NCI-H345 treated with DMSO at 0.1 percent for 48 hours (cell line): Measurements from ENCODE around the gene HPN.

Experiments used
- DNase-seq: peaks from one replicate; lab custom pipeline; 2025; ENCODE audit not compliant: unreplicated experiment; lab: John Stamatoyannopoulos, UW

Gene HPN

DNA sequence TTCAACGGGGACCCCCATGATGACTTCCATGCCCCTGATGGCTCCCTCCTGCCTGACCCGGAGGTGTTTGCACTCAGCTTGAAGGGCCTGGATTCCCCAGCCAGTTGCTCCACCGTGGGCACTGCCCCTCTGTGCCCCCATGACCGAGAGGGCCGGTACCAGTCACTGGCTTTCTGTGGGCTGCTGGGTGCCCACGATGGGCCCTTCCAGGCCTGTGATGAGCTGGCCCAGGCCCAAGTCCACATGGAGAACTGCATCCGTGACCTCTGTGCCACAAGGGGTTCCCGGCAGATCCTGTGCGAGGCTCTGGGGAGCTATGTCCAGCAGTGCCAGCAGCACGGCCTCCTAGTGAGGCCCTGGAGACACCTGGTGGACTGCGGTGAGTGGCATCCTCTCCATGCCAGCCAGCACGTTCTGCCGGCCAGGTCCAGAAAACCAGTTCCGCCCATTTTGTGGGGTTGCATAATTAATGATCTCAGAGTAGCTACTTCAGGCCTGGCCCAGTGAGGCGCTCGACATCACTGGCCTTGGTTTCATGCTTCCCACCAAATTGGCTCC, 39.2 kb downstream of the HPN start:
- DNase-seq = no peak

DNA sequence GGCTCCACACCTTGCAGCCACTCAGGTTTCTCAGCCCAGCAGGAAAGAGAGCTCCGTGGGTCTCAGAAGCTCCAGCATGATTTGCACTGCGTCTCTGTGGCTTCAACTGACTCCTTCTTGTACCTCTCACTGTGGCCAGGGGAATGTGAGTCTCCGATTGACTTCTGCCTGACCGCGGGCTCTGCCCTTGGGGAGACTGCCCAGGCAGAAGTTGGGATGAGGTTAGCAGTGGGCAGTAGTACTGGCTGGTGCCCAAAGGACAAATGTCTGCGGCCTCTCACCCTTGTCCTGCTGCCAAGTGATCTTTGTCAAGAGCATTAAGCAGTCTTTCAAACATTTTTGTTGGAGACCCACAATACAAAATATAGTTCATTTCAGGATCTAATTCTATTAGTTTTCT, 39.7 kb downstream of the HPN start:
- no peak for DNase-seq

DNA sequence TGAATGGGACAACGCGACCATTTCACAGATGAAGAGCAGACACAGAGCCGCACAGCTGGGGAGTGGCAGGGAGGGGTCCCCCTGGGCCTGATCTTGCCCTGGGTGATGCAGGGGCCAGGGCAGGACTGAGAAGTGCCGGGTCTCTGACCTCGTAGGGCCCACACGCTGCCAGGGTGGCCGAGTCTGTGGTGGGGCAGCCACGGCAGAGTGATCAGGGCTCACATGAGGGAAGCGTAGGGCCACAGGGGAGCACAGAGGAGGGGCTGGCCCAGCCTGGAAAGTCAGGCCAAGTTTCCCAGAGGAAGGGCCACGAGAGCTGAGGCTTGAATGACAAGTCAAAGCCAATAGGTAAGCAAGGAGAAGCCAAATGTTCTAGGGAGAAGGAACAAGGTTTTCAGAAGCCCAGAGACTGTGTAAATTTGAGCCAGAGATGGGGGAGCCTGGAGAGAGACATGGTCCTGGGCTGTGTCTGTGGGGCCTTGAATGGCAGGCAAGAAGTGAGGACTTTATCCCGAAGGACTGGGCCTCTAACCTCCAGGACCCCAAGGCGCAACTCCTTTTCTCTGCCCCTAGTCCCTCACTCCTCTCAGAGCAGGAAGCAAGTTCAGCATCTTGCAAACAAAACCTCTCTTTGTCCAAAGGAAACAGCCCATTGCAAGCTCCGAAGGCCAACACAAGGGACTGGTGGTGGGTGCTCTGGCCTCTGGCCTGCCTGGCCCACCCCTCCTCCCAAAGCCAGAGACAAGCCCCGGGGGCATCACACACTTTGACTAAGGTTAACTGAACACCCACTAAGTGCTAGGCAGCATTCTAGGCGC, 42.4 kb downstream of the HPN start:
- DNase-seq = no peak

DNA sequence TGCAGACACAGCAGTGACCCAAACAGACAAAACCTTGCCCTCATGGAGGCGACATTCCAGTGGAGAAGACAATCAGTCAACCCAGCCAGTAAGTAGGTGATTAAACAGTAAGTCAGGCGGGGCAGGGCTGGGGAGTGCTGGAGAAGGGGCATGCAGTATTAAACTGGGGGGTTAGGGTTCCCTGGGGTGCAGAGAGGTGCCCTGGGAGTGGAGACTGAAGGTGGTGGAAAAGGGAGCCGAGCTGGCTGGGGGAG, 42.9 kb downstream of the HPN start:
- DNase-seq = no peak

DNA sequence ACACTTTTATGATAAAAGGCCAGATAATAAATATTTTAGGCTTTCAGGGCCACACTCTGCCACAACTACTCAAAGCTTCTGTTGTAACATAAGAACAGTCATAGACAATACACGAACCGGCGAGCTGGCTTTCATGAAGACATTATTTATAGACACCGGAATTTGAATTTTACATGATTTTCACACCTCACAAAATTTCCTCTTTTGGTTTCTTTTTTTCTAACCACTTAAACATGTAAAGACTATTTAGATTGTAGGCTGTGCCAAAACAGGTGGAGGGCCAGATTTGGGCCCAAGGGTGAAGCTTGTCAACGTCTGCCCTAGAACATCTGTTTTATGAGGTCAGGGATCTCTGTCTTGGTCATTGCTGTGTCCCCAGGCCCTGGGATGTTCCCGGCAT, 44.4 kb downstream of the HPN start:
- no peak for DNase-seq

DNA sequence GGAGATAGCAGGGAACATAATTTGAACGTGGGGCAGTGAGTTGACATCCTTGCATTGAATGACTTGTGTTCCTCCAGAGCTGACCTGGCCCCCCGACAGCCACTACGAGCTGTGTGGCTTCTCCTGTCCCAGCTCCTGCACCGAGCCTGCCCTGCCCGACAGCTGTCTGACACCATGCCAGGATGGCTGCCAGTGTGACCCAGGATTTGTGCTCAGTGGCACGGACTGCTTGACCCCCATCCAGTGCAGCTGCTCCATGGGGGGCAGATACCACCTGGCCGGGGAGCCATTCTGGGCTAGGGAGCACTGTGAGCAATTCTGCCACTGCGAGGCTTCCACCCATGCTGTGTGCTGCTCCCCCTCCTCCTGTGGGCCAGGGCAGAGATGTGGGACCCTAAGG, 44.9 kb downstream of the HPN start:
- DNase-seq = no peak

DNA sequence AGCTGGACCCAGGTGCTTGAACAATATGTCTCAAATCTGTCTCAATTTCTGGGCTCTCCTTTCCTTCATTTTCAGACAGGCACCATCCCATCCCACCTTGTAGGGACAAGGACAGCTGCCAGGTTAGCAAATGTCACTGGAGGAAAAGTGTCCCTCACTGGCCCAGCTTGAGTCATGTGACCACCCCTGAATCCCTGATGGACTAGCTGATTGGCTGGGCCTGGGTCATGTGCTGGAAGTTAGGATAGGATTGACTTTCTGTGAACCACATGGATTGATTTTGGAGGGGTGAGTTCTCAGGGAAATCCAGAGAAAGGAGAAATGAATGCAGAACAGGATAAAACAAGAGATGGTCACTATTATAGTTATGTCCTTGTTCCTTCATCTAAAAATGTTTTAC, 45.9 kb downstream of the HPN start:
- DNase-seq = no peak

DNA sequence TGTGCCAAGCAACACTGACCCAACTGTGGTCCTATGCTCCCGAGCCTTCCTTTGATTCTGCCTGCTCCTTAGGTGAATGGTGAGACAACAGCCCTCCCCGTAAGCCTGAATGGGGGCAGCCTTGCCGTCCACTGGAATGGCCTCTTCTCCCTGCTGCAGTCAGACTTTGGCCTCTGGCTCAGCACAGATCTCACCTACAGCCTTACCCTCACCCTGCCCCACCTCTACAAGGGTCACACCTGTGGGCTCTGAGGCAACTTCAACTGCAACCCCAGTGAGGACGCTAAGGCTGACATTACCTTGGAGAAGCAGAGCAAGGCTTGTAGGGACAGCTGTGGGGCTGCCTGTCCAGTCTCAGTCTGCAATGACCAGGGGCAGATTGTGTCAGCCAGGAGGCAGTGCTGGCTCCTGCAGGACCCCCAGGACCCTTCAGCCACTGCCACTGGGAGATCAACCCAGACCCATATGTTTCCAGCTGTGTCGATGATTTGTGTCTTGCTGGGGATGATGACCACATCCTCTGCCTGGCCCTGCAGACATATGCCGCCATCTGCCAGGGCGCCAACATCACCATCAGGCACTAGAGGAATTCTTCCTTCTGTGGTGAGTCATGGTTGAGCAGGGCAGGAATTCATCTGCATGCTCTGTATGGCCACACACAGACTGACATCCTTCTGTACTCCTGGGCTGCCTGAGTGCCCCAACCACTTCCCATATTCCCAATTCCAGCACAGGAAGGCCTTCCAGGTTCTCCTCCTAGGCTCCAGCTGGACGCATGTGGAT, 46.8 kb downstream of the HPN start:
- no peak for DNase-seq

DNA sequence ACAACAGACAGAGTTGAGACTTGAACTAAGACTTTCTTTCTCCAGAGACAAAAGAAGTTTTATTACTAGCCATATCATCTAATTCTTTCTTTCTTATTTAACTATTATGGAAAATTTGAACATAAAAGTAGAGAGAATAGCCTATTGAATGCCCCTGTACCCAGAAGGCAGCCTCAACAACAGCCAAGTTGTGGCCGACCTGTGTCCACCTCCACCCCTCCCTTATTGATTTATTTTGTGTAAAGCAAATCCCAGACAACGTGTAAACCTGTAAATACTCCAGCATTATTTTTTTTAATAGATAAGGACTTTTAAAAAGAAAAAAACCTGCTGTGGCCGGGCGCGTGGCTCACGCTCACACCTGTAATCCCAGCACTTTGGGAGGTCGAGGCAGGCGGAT, 48.0 kb downstream of the HPN start:
- DNase-seq = no peak

DNA sequence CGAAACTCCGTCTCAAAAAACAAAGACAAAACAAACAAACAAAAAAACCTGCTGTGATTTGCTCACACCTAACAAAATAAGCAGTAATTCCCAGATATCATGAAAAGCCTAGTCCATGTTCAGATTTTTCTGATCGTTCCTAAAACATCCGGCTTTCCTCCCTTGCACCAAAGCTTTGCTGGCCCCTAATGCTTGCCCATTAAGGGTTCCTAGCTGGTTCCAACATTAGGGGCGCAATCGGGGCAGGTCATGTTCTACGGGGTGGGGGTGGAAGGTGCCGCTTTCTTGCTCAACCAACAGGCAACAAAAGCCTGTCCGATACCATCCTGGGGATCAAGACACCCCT, 48.6 kb downstream of the HPN start:
- DNase-seq = no peak

DNA sequence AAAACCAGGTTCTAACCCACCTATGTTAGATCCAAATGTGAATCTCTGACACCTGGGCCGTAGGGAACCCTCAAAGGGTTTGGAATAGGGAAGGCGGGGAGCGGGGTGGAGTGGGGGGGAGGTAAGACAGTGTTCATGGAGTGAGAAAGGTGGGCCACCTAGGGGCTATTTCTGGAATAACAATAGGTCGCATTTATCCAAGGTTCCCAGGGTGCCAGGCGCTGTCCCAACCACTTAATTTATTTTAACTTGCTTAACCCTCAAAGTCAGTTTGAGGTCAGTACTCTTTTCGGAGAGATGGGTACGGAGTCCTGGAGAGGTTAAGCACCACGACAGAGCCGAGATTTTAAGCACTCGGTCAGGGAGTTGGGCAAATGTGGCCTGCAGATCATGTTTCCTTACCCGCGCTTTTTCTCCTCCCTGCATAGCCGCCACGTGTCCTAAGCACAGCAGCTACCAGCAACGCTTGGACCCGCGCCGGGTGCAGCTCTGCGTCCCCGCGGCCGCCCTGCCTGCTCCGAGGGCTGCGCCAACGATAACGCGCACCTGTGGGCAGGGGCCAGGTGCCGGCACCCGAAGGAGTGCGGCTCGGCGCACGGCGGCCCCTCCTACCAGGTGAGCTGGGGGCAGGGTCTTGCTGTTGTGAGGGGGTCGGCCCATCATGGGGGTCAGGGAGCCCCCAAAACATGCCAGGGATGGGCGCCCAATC, 49.1 kb downstream of the HPN start:
- DNase-seq = peak; percentile 67

DNA sequence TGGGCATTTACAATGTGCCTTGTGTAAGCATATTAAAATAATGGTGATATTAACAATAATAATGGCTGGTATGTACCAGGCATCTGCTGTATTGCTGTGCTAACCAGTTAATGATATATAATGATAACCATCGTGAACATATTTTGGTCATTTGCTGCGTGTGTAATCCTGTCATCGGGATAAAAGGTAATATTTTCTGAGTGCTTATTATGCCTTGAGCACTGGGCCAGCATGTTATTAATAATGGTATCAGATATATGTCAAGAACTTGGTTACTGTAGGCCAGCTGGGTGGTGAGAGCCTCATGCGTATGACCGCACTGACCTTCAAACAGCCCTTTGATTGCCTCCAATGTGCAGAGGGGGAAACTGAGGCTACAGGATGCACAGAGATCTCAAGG, 51.9 kb downstream of the HPN start:
- no peak for DNase-seq

DNA sequence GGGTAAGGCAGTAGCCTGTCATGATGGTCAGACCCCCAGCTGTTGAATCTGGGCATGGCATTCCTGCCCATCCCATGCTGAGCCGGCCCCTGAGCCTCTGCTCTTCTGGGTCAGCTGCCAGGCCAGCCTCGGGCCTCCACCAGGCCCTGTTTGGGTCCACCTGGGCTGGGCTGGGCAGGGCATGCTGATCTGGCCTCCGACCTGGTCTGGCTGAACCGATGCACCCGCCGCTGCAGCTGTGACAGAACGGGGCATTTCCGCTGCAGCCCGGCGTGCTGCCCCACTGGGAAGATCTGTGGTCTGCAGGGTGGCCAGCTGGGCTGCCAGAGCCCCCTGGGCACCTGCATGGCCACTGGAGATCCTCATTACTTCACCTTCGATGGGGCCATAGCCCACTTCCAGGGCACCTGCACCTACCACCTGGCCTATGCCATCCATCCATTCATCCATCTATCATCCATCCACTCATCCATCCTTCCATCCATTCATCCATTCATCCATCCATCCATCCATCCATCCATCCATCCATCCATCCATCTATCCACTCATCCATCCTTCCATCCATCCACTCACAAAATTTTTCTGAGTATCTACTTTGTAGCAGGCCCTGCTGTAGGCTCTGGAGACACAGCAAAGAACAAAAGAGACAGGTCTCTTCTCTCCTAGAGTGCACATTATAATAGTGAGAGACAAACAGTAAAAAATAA, 52.6 kb downstream of the HPN start:
- DNase-seq = no peak

DNA sequence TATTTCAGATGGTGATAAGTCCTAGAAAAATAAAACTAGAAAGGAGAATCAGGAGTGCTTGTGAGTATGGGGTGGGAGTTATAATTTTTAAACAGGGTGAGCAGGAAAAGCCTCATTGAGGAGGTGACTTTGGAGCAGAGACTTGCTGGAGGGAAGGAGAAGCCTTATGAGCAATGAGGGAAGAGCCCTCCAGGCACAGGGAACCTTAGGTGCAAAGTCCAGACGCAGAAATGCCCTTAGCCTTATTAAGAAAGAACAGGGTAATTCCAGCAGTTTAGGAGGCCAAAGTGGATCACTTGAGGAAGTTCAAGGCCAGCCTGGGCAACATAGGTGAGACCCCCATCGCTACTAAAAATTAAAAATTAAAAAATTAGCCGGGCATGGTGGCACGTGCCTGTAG, 53.1 kb downstream of the HPN start:
- DNase-seq = no peak

DNA sequence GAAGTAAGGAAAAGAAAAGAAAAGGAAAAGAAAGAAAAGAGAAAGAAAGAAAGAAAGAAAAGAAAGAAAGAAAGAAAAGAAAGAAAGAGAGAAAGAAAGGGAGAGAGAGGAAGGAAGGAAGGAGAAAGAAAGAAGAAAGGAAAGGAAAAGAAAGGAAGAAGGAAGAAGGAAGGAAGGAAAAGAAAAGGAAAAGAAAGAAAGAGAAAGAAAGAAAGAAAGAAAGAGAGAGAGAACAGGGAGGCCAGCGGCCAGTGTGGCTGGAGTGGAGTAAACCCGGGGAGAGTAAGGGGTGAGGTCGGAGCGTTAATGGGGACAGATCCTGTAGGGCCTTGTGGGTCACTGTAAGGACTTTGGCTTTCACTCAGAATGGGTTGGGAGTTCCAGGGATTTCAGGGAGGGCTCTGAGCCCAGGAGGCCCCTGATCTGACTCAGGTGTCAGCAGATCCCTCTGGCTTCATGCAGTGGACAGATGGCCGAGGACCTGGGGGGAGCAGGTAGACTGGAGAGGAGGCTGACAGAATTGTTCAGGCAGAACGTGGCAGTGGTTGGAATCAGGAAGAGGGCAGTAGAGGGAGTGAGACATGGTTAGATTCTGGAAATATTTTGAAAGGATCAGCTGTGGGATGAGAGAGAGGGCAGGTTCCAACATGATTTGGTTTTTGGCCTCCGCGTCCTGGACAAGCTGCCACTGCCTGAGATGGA, 54.3 kb downstream of the HPN start:
- no peak for DNase-seq

DNA sequence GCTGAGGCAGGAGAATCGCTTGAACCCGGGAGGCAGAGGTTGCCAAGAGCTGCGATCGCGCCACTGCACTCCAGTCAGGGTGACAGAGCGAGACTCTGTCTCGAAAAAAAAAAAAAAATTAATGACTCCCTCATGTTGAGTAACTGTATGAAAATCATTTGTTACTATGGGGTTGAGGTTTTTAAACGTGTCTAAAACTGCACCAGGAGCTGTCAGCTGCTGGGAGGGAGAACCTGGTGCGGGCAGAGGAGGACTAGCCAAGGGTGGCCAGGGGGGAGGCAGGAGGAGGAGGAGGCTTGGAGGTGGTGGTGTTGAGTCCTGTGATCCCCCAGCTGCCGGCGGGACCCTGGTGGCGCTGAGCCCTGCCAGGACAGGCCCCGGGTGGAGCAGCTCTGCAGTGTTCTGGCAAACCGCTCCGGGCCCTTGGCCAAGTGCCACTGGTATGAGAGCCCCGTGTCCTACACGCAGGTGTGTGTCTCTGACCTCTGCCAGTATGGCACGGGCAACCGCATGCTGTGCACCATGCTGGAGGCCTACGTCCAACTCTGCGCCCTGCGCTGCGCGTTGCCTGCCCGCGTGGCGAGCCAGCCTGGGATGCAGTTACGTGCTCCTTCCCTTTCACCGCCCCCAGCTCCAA, 57.0 kb downstream of the HPN start:
- DNase-seq = no peak

DNA sequence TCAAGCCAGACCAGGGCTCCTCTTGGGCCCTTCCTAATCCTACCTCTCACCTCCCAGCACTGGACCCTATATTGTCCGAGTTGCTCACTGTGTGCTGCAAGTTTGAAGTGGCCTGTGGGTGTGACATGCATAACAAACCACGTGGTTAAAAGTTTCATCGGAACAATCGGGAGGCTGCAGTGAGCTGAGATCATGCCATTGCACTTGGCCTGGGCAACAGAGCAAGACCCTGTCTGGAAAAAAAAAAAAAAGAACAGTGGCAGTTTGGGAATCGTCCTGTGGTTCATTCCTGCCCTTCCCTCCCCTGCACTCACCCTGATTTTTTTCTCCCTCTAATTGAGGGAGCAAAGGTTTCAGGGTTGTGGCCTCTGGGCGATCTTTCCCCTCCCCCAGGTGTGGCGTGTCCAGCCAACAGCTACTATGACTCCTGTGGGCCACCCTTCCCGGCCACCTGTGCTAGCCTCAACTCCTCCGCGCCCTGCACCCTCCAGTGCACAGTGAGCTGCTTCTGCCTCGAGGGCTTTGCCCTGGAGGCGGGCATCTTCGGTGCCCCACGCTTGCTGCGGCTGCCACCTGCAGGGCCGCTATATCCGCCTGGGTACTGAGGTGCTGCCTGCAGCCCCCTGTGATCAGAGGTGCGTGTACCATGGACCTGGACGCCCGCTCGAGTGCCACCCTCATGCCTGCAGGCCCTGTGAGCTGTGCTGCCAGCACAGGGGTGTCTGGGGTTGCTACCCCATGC, 57.8 kb downstream of the HPN start:
- no peak for DNase-seq

DNA sequence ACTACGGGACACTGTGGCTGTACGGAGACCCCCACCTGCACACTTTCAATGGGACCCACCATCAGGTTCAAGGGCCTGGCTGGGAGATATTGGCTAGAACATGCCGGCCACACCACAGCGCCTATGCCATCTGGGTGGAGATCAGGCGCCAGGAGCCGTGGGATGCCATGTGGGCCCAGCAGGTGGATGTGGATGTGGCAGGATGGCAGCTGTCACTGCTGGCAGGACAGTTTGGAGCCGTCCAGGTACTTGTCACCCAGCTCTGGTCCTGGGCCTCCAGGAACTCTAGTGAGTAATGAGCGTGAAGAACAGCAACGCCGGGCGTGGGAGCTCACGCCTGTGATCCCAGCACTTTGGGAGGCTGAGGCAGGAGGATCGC, 58.4 kb downstream of the HPN start:
- no peak for DNase-seq

DNA sequence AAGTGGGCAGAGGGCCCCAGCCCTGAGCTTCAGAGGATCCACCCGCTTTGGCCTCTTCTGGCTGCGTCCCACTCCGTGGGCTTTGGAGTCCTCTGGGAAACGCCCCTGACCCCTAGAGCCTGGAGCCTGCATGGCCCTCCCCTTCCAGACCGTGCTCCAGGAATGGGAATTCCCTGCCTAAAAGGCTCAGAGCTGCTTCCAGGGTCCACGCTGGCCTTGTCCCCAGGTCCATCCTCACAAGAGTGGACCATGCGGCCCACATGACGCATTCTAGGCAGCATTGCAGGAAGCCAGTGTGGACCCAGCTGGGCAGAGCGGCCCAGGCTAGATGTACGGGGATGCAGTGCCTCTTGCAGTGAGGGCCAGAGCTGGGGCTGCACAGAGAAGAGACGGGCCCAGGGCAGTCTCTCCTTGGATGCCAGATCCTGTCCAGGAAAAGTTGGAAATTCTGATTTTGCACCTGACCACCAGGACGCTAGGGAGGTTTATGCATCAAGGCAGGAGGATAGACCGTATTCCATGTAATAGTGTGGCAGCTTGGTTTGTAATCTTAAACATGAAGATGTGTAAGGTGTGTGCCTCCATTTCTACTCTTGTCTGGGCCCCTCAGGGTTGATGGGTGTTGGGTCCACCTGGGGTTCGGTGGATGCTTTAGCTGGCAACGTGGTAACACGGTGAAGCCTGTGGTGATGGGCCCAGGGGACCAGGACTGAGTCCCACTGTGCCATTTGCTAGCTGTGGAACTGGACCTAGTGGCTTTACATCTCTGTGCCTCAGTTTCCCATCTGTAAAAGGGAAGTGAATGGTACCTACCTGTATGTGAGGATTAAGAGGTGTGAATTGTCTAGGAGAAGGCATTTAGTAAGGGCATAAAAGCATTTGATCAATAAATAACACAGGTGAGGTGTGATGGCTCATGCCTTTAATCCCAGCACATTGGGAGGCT, 59.3 kb downstream of the HPN start:
- no peak for DNase-seq
